Prostate gland (tissue), 2 donors: ENCODE data around the gene BCAS2.

Source experiments
- POLR2A ChIP-seq: fragments of 450-650 bp; IDR thresholded peaks from one replicate; pipeline ENCODE4 v1.6.1; 2016; ENCODE audit warnings: antibody characterized with exemption, mild to moderate bottlenecking
- POLR2AphosphoS5 ChIP-seq: sonication (generic); formaldehyde crosslinking; IDR thresholded peaks from one replicate; pipeline ENCODE4 v1.6.1; 2017; ENCODE audit warnings: antibody characterized with exemption
- TF ChIP-seq, protein P1 (sequence below), 4 experiments: fragments of 200-600 bp in 2 of 4; fragments of 450-650 bp in 2 of 4; sonication (generic) in 2 of 4; IDR thresholded peaks; 1 replicate in 3 of 4; 2 replicates in 1 of 4; pipeline ENCODE4 v1.5.1; 2016 to 2019; ENCODE audit warnings: antibody characterized with exemption in 4 of 4, mild to moderate bottlenecking in 2 of 4, moderate library complexity in 2 of 4

DNA sequence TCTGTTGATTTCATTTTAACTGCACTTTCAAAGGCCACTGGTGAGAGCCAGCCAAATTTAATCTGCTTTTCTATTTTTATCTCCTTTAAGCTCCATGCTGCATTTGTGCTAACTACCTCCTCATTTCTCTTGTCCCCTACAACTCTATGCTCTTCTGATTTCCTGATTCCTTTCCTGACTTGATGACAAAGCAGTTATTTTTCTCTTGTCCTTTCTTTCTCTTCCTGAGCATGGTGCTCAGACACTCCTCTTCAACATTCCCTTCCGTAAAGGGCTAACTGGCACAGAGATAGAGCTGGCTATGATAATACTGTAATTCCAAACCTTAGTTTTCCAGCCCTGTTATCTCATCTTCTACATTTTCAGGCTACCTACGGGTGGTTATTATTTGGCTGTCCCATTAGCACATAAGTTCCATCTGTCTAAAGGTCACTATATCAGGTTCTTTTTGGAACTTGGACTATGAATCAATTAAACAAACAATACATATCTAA, 6.8 kb upstream of the BCAS2 start:
- TF ChIP-seq, protein P1, sequence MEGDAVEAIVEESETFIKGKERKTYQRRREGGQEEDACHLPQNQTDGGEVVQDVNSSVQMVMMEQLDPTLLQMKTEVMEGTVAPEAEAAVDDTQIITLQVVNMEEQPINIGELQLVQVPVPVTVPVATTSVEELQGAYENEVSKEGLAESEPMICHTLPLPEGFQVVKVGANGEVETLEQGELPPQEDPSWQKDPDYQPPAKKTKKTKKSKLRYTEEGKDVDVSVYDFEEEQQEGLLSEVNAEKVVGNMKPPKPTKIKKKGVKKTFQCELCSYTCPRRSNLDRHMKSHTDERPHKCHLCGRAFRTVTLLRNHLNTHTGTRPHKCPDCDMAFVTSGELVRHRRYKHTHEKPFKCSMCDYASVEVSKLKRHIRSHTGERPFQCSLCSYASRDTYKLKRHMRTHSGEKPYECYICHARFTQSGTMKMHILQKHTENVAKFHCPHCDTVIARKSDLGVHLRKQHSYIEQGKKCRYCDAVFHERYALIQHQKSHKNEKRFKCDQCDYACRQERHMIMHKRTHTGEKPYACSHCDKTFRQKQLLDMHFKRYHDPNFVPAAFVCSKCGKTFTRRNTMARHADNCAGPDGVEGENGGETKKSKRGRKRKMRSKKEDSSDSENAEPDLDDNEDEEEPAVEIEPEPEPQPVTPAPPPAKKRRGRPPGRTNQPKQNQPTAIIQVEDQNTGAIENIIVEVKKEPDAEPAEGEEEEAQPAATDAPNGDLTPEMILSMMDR (IDR thresholded peaks at IDR 0.05), result no peak
- no peak for TF ChIP-seq POLR2A
- TF ChIP-seq POLR2AphosphoS5, result no peak
